ENCODE measurements around the gene TMEM192.

DNA sequence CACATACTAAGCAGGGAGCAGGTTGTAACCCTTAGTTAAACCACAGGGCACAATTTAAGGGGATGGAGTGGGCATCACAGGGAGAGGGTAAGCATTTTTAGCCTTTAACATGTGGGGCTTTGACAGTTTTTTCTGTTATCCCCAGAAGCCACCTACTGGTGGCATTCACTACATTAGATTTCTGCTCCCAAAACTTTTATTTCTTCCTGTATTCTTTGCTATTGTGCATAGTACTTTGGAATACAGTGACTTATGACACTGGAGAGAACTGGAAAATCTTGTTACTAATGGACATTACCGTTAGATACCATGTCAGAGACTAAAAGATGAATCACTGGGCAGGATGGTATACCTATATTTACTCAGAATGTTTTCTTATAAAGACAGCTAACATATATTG is 51.7 kb downstream of the TMEM192 start:
- TF ChIP-seq, protein P1, sequence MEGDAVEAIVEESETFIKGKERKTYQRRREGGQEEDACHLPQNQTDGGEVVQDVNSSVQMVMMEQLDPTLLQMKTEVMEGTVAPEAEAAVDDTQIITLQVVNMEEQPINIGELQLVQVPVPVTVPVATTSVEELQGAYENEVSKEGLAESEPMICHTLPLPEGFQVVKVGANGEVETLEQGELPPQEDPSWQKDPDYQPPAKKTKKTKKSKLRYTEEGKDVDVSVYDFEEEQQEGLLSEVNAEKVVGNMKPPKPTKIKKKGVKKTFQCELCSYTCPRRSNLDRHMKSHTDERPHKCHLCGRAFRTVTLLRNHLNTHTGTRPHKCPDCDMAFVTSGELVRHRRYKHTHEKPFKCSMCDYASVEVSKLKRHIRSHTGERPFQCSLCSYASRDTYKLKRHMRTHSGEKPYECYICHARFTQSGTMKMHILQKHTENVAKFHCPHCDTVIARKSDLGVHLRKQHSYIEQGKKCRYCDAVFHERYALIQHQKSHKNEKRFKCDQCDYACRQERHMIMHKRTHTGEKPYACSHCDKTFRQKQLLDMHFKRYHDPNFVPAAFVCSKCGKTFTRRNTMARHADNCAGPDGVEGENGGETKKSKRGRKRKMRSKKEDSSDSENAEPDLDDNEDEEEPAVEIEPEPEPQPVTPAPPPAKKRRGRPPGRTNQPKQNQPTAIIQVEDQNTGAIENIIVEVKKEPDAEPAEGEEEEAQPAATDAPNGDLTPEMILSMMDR (IDR thresholded peaks at IDR 0.05), result no peak
- no peak for TF ChIP-seq POLR2A (IDR thresholded peaks at IDR 0.05)
